Measurements from ENCODE around the gene SOAT1.

DNA sequence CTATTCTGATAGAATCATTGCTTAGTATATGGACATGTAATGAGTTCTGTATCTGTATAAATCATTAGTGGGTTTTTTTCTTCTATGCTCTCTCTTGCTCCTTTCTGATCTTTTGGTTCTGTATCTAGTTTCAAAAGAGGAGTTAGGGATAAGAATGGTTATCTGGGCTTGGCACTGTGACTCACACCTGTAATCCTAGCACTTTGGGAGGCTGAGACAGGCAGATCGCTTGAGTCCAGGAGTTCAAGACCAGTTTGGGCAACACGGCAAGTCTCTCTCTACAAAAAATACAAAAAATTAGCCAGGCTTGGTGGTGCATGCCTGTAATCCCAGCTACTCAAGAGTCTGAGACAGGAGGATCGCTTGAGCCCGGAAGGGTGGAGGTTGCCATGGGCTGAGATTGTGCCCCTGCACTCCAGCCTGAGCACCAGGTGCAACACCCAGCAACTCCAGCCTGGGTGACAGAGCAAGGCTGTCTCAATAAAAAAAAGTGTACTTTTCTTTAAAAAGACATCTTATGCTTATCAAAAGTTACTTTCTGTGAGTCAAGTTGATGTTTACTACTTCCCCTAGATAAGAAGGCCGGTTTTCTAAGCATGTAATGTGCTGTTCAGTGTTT, 44.5 kb downstream of the SOAT1 start:
- TF ChIP-seq ZNF157 (tag by site-specific recombination; IDR thresholded peaks at IDR 0.05): no peak
- TF ChIP-seq, protein P1, sequence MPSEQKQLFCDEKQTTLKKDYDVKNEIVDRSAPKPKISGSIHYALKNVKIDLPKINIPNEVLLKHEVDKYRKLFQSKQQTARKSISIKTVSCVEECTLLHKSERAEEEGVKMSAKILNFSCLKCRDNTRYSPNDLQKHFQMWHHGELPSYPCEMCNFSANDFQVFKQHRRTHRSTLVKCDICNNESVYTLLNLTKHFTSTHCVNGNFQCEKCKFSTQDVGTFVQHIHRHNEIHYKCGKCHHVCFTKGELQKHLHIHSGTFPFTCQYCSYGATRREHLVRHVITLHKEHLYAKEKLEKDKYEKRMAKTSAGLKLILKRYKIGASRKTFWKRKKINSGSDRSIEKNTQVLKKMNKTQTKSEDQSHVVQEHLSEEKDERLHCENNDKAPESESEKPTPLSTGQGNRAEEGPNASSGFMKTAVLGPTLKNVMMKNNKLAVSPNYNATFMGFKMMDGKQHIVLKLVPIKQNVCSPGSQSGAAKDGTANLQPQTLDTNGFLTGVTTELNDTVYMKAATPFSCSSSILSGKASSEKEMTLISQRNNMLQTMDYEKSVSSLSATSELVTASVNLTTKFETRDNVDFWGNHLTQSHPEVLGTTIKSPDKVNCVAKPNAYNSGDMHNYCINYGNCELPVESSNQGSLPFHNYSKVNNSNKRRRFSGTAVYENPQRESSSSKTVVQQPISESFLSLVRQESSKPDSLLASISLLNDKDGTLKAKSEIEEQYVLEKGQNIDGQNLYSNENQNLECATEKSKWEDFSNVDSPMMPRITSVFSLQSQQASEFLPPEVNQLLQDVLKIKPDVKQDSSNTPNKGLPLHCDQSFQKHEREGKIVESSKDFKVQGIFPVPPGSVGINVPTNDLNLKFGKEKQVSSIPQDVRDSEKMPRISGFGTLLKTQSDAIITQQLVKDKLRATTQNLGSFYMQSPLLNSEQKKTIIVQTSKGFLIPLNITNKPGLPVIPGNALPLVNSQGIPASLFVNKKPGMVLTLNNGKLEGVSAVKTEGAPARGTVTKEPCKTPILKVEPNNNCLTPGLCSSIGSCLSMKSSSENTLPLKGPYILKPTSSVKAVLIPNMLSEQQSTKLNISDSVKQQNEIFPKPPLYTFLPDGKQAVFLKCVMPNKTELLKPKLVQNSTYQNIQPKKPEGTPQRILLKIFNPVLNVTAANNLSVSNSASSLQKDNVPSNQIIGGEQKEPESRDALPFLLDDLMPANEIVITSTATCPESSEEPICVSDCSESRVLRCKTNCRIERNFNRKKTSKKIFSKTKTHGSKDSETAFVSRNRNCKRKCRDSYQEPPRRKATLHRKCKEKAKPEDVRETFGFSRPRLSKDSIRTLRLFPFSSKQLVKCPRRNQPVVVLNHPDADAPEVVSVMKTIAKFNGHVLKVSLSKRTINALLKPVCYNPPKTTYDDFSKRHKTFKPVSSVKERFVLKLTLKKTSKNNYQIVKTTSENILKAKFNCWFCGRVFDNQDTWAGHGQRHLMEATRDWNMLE (tag by site-specific recombination; conservative IDR thresholded peaks at IDR 0.05; ENCODE audit: low read depth): no peak
- no peak for TF ChIP-seq ZBTB20 (tag by site-specific recombination; IDR thresholded peaks at IDR 0.05)
- TF ChIP-seq ZBTB7A (tag by site-specific recombination; IDR thresholded peaks at IDR 0.05; ENCODE audit: low read depth): no peak
- no peak for TF ChIP-seq ZNF18 (tag by site-specific recombination; IDR thresholded peaks at IDR 0.05)
- no peak for TF ChIP-seq ZNF114 (tag by site-specific recombination; IDR thresholded peaks at IDR 0.05)

All from HEK293 (cell line).